Stimulated activated CD4-positive, alpha-beta T cell treated with anti-CD3 and anti-CD28 coated beads, TNF-alpha, amount 100 ng/mL, for 1 hour (primary cell): ENCODE data around the gene ARL5C.

Experiments
- DNase-seq, 3 donors: peaks; one replicate each; pipeline ENCODE4 v3.0.0-alpha.2; 2020; ENCODE audit warnings: low read depth in 3 of 3, low spot score in 1 of 3

ARL5C gene

GRCh38 chr17:39194089-39194984 is 28.4 kb upstream of the ARL5C start:
- no peak for DNase-seq

GRCh38 chr17:39193346-39193745 is 27.4 kb upstream of the ARL5C start:
- DNase-seq: no peak

- DNase-seq: no peak
Measured at GRCh38 chr17:39192901-39193300, 26.9 kb upstream of the ARL5C start.

GRCh38 chr17:39191750-39192510 is 26.0 kb upstream of the ARL5C start:
- no peak for DNase-seq

DNA sequence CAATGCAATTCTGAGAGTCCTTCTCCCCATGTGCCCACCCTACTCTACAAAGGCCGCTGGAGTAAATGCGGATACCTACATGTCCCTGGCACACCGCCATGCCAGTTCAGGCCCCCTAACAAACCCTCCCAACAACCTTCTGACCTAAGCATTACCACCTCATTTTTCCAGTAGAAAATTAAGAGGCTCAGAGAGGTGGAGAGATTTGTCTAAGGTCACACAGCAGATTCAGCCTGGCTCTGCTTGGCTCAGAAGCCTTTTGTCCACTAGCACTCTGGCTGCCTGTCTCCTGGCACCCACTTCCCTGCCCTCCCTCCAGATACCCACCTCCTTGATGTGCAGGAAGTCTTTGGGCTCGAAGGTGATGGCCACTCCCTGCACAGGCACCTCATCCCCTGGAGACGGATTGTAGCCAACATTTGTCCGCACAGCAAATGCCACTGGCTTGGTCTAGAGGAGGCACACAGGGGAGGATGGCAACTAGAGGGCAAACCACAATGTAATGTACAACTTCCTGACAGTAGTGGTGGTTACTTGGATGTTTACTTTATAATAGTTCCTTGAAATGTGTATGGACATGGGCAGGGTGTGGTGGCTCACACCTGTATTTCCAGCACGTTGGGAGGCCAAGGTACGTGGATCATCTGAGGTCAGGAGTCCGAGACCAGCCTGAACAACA is 21.3 kb upstream of the ARL5C start:
- no peak for DNase-seq

- no peak for DNase-seq
Measured at GRCh38 chr17:39186481-39187002, 20.6 kb upstream of the ARL5C start.

DNA sequence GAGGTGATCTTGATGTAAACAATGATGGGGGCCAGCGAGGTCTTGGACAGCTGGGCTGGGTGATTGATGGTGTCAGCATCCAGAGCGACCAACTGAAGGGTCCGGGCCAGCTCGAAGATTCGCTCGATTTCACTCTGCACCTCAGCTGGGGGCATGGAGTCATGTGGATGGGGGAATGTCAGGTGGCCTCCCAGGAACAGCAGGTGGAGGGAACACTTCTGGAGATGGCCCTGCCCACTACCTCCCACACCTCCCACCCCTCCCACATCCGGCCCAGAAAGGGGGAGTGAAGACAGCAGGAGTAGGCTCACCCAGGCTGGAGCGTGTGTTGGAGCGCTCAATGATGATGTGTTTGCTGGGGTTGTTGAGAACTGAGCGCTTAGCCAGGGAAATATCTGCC is 17.8 kb upstream of the ARL5C start:
- no peak for DNase-seq

DNA sequence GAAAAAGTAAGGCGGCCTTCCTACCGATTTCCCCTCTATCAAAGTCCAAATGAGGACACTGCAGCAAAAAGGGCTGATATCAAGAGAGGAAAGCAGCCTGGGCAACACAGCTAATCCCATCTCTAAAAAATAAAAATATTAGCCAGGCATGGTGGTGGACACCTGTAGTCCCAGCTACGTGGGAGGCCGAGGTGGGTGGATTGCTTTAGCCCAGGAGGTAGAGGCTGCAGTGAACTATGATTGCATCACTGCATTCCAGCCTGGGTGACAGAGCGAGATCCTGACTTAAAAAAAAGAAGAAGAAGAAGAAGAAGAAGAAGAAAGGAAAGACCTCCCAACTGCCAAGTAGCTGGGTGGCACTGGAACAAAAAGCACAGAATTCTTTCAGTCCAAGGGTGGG is 17.1 kb upstream of the ARL5C start:
- DNase-seq: no peak

GRCh38 chr17:39181303-39181702 is 15.3 kb upstream of the ARL5C start:
- DNase-seq: no peak

GRCh38 chr17:39178536-39178935 is 12.6 kb upstream of the ARL5C start:
- no peak for DNase-seq

DNA sequence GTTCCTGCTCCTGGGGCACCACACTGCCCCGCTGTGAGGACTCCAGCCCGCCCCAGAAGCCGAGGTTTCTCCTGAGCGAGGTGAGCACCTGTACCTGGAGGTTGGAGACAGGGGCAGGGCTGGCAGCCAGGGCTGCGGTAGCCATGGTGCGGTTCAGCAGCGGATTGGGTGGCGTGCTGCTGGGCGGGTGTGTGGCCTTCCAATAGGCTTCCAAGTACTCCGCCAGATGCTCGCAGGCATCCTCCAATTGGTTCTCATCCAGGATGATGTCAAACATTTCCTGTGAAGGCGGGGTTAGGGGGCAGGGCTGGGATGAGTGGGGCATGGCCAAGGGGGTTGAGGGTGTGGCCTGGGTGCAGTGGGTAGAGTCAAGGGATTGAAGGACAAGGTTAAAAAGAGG is 11.3 kb upstream of the ARL5C start:
- DNase-seq: no peak

- DNase-seq: no peak
Measured at GRCh38 chr17:39175695-39176093, 9.7 kb upstream of the ARL5C start.

GRCh38 chr17:39174920-39175694 is 9.1 kb upstream of the ARL5C start:
- peak; percentile 47 to 70 (median 50) for DNase-seq

DNA sequence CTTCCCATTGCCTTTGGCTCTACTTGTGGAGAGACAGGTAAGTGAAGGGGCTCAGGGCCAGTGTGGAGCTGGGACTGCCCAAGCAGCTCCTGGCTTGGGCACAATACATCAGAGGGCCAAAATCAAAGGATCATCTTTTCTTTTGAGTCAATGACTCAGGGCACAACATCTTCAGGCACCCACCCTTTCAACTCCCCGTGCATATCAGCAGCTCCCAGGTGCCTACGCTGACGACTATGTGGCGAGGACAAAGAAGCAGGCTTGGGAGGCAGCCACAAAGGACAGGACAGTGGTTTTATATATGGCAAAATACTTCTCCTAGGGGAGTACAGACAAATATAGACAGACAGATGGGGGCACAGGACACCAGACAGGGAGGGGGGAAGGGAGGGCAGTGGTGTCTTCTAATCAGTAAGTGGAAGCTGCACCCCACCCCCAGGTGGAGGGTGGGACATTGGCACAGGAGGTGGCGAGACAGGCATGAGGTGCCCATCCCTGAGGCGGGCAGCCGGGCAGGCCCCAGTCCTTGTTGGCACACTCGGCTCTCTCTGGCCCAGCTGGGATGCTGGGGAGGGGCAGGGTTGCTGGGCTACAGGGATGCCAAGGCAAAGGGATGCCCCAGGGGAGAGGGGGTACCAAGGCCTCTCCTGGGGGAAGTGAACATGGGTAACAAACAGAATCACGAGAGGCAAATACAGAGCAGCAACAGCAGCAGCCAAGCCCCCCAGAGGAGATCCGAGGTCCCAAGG is 7.7 kb upstream of the ARL5C start:
- no peak for DNase-seq

- no peak for DNase-seq
Measured at GRCh38 chr17:39173080-39173479, 7.1 kb upstream of the ARL5C start.

DNA sequence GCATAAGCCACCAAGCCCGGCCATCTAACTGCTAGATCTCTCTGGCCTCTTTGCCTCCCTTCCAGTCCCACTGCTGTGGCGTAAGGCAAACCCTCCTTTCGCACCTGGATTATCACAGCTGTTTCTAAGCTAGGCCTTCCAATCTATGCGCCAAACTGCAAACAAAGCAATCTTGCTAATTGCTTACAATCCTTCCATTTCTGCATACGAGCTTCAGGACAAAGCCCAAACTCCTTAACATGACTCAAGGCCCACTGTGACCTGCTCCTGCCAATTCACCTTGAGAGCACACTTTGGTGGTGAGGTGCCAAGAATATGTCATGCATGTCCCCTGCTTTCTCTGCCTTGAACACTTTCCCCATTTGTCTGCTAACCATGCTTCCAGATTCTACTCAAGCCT is 6.0 kb upstream of the ARL5C start:
- no peak for DNase-seq

DNA sequence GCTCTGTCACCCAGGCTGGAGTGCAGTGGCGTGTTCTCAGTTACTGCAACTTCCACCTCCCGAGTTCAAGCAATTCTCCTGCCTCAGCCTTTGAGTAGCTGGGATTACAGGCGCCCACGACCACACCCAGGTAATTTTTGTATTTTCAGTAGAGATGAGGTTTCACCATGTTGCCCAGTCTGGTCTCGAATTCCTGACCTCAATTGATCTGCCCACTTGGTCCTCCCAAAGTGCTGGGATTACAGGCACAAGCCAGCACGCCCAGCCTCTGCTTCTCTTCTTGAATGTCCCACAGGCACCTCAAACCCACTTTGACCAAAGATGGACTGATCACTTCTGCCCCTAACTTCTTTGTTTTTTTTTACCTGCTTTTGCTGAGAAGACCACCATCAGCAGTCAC is 4.6 kb upstream of the ARL5C start:
- DNase-seq: no peak

GRCh38 chr17:39170109-39170508 is 4.1 kb upstream of the ARL5C start:
- DNase-seq: no peak

DNA sequence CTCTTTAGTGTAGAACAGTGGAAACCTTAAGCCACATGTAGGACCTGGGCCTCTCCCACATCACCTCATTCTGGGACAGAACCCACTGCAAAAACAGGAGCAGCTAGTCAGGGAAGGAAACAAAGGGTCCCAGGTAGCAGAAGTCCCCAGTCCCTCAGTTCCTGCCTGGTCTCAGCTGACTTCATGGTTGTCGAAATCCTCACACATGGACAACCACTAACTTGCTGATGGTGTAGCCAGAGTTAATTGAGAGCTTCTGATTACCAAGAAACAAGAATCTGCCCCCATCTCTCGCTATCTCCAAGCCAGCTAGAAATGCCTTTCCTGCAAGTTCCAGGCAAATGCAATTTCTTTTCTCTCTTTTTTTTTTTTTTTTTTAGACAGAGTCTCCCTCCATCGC is 3.6 kb upstream of the ARL5C start:
- no peak for DNase-seq

- DNase-seq: no peak
Measured at GRCh38 chr17:39169101-39169500, 3.1 kb upstream of the ARL5C start.
